SKM-1 treated with dmso at 0.1 percent for 144 hours (cell line): ENCODE measurements around the gene SPINK13.
"Not testable (repeated sequence)": the region's sequence is repeated elsewhere in the genome, so short reads cannot be mapped to it uniquely, and the experiment has no call there.

Experiments
- DNase-seq: peaks from one replicate; lab custom pipeline; 2025; ENCODE audit not compliant: unreplicated experiment; lab: John Stamatoyannopoulos, UW

SPINK13 gene

DNA sequence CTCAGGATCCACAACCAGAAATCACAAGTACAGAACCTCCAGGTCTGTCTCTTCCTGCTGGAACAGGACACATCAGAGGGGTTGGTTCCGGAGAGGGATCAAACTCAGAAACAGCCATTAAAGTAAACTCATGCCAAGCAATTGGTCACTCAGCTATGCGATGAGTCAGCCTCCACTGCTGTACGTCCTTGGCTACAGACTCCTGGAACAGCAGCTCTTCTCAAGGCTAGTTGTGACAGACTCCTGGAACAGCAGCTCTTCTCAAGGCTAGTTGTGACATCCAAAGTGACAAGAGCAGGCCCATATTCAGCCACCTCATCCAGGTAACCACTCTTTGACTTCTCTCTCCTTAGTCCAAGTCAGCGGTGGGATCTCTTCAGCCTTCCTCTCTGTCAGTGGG is at the start of gene SPINK13:
SPINK13 (plus strand) TSS at position 229 of the 400 bp plus-strand sequence. CDS start 1,279 bp downstream, outside the sequence.
- no peak for DNase-seq

DNA sequence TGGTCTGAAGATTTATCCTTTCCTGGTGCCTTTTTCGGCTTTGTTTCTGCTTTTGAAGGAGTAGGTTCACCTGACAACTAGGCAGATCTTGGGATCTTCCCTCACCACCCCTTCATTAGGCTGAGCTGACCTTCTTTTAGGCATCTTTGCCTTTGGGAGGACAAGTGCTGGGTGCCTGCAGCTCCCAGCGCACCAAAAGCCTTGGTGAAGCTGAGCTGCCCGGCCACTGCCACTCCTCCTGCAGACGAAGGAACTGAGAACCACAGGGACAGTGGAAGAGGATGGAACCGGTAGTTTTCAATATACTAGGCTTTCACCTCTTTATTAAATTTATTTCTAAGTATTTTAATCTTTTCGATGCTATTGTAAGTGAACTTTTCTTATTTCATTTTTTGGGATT is 47.1 kb upstream of the SPINK13 start:
- DNase-seq = no peak

DNA sequence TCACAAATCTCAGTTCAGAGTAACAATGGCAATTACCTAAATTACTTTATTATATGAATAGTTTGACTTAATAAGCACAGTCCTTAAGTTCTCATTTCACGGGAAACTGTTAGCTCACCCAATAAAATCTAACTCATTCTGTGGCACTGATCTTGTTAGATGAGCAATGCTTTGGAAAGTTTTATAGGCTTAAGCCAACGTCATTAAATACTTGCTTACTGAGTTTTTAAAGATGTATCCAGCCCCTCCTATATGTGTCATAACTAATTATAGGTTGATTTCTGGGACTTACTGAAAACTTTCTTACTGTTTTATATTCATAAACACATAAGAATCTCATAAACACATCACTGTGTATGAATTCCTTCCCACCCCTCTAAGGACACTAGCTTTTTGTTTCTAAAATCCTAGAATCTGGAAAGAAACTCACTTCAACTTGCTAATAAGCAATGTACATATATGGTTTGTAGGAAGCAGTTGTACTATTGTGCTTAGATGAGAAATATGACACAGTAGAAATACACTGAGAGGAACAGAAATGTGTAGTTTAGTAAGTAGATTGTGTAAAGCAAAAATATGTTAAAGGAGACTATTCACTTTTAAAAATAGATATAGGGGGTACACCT is 44.4 kb upstream of the SPINK13 start:
- no peak for DNase-seq

- DNase-seq = no peak
These were observed 40.1 kb upstream of the SPINK13 start for GRCh38 chr5:148228392-148228984.

- DNase-seq = no peak
These were observed 38.8 kb upstream of the SPINK13 start for GRCh38 chr5:148229840-148230239.

DNA sequence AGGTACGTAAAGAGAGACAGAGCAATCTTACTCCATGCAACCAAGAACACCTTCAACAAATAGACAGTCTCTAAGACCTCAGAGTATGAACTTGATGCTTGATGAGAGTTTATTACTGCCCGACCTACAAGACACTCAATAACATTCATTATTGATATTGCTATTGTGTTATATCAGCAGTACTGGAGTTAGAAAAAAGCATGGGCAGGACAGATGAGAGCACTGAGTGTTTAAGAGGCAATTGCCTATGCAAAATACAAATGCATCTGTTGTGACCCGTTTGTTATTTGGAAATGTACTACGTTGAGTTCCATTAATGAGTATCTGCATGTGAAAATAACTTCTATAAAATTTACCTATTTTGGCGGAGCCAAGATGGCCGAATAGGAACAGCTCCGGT is 38.4 kb upstream of the SPINK13 start:
- DNase-seq = no peak

DNA sequence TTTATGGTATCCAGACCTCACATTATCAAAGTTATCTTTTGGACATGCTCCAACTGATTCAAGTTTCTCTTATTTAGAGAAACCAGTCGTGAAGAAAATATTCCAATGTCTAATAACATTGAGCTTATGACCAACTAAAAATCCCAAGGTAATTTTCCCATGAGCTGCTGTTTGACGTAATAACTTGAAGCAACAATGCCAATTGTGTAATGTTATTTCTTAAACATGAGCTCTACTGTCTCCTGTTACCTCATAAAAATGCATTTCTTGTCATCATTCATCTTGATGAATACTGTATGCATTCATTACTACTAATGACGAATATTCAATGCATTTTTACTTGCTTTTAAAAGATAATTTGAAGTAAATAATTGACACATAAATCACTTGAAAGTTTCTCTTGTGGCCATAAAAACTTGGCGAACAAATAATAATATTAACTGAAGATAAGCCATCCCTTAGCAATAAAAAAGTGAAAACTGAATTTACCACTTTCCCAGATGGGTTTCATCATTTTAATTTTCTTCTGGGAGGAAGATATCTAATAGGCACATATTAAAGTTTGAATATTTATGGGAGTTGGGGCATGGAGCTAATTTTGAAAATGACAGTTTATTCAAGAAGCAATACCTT is 30.7 kb upstream of the SPINK13 start:
- no peak for DNase-seq

DNA sequence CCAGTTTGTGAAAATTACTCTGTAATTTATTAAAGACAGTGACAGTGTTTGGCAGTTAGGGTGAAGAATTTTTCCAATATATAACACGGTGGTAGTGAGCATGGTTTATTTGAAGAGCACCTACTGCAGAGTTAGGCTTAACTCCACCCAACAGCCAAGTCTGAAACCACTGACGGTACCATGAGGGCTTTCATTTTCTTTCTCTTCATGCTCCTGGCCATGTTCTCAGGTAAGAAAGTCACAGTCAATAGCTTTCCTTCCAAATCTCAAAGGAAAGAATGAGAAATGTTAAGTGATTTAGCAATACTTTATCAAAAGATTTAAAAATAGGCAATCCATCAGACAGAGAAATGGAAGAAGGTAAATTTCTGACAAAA is 30.2 kb upstream of the SPINK13 start, which contains the start of gene MARCOL:
MARCOL (plus strand) TSS at position 108 of the 377 bp plus-strand sequence; CDS start at position 181, 73 bp downstream.
- no peak for DNase-seq

DNA sequence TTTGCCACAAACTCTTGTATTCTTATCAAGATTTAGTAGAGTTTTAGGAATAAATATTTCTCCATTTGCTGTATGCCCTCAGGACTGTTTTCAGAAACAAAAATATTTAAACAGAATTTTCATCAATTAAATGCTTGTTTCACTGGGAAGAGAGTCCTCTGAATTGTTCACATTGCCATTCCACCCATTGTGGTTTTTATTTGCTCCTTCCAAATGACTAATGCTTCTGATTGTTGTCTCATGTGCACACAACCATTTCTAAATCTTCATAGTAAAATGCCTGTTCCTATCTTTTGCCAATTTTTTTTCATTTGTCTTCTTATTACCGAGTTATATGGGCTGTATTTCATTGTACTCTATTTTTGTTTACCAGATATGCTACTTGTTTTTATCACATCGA is 19.7 kb upstream of the SPINK13 start:
- DNase-seq = no peak

- DNase-seq = no peak
These were observed 13.1 kb upstream of the SPINK13 start for GRCh38 chr5:148255456-148255855.

GRCh38 chr5:148259288-148259687 is 9.3 kb upstream of the SPINK13 start:
- DNase-seq = no peak

GRCh38 chr5:148261221-148261620 is 7.4 kb upstream of the SPINK13 start:
- no peak for DNase-seq

GRCh38 chr5:148267962-148268361 is 632 bp upstream of the SPINK13 start:
- DNase-seq = no peak

DNA sequence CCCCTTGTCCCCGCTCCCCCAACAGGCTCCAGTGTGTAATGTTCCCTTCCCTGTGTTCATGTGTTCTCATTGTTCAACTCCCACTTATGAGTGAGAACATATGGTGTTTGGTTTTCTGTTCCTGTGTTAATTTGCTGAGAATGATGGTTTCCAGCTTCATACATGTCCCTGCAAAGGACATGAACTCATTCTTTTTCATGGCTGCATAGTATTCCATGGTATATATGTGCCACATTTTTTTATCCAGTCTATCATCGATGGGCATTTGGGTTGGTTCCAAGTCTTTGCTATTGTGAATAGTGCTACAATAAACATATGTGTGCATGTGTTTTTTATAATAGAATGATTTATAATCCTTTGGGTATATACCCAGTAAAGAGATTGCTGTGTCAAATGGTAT is 6.5 kb downstream of the SPINK13 start:
- DNase-seq = not testable (repeated sequence)

GRCh38 chr5:148280893-148281292 is 12.3 kb downstream of the SPINK13 start:
- DNase-seq = not testable (repeated sequence)

- not testable (repeated sequence) for DNase-seq
These were observed 12.7 kb downstream of the SPINK13 start for GRCh38 chr5:148281336-148281735.

GRCh38 chr5:148290271-148291195 is 21.9 kb downstream of the SPINK13 start:
- DNase-seq = peak; percentile 46

DNA sequence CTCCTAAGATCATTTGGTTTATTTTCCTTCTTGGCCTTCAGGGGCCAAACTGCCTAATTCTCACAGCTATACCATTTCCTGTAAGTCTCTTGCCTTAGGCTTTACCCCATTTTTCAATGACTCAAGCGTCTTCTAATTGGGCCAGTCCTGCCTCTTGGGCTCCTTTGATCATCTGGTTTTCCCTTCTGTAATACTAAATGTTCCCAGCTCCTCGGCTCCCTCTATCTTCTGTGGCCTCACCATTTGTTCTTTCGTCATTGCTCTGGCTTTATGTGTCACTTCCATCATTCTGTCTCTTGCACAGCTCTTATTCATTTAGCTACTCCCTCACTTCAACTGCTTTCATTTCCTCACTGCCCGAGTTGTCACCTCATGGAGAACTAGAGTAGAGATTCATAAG is 29.1 kb downstream of the SPINK13 start:
- DNase-seq = no peak

DNA sequence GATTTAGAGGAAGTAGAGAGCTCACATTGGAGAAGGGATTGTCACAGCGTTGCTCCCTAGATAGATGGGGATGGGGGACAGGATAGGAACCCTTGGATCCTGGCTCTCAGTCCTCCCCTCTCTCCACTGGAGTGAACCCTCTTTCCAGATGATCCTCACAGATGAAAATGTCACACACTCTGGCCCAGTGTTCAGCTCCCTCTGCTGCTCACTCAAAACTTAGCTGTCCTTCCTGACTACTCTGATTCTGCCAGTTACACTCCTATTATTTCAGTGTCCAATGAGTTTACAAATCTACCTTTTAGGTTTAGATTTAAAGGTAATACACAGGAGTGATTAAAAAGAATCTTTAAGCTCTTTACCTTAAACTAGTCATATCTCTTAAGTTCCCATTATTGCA is 37.9 kb downstream of the SPINK13 start:
- DNase-seq = no peak

DNA sequence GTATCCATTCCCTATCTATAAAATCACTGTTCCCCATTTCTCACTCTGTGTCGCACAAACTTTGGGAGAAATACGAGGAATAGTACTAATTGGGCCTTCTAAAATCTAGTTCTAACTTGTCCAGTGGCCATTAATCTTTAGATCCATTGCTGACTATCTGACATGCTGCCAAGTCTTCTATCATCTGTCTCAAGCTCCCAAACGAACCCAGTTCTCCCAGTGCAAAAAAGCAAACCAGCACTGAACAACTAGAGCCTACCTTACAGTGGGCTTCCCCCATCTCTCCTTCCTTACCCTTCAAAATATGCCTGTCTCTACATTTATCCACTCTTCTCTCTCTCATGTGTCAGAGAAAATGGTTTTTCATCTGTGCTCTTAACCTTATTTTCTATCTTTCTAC is 40.4 kb downstream of the SPINK13 start:
- DNase-seq = no peak

DNA sequence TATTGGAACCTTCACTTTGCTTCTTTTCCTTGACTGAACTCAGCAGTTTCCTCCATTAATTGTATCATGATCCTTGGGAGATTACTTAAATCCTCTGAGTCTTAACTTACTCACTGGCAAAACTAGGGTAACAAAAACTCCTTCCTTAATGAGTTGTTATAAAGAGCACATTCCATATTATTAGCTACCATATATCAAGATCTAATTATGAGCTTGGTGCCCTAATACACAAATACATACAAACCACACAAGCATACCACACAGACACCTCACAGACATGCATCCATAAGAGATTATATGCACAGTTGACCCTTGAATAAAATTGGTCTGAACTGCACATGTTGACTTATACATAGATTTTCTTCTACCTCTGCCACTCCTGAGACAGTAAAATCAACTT is 41.2 kb downstream of the SPINK13 start:
- DNase-seq = no peak
